Stimulated activated effector memory CD8-positive, alpha-beta T cell treated with anti-CD3 and anti-CD28 coated beads, Interleukin-12 subunit alpha, Interleukin-12 subunit beta, amount 100 ng/mL, for 72 hours (primary cell): ENCODE measurements around the gene ANXA8L1.
"Not testable (repeated sequence)": the region's sequence is repeated elsewhere in the genome, so short reads cannot be mapped to it uniquely, and the experiment has no call there.

ENCODE experiments used
- ATAC-seq: fragments of 150-1000 bp; cut with Tn5 transposase; 2 replicates; pipeline ENCODE4 v1.10.0; 2021
- DNase-seq, 2 donors: peaks; one replicate each; pipeline ENCODE4 v3.0.0; 2021 to 2022; ENCODE audit warnings: low spot score in 2 of 2
- H3K27ac Mint-ChIP-seq: one replicate; pipeline ENCODE4 v1.8.0; 2022; ENCODE audit warnings: mild to moderate bottlenecking, mixed read lengths
- H3K36me3 Mint-ChIP-seq: one replicate; pipeline ENCODE4 v1.8.0; 2022; ENCODE audit warnings: mild to moderate bottlenecking, mixed read lengths
- H3K4me1 Mint-ChIP-seq: one replicate; pipeline ENCODE4 v1.8.0; 2022; ENCODE audit warnings: mixed read lengths
- H3K4me3 Mint-ChIP-seq: one replicate; pipeline ENCODE4 v1.8.0; 2022; ENCODE audit warnings: mild to moderate bottlenecking, mixed read lengths
- H3K9me3 Mint-ChIP-seq: one replicate; pipeline ENCODE4 v1.8.0; 2022; ENCODE audit warnings: mixed read lengths

Gene ANXA8L1

DNA sequence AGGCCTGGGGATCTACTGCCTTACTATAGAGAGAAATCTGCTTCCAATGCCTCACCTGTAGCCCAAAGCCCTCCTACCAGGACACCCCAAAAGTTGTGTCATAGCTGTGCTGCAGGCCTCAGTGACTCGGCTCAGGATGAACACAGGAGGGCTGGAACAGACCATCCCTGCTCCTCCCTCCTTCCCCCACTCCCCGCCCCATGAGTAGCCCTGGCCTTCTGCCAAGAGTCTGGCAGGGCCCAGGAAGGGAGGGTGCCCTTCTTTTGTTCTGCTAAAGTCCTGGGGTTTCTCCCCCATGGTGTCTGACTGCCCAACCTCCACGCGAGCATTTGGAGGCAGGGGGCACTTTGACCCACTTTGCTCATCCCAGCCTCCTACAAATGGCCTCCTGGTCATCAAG is 65.4 kb downstream of the ANXA8L1 start:
- DNase-seq, H3K4me1 Mint-ChIP-seq, ATAC-seq: not testable (repeated sequence)

More for the DNA sequence above, 65.4 kb downstream of the ANXA8L1 start:
- H3K27ac Mint-ChIP-seq, H3K36me3 Mint-ChIP-seq, H3K4me3 Mint-ChIP-seq, H3K9me3 Mint-ChIP-seq: not testable (repeated sequence)
